GM10248 (cell line): Measurements from ENCODE around the gene LYZ.

Experiments used
- CTCF ChIA-PET: fragments of 300-600 bp; sonication (Branson Sonifier 250); formaldehyde crosslinking; extraction: SDS; loops from one replicate; lab custom pipeline; 2021; ENCODE audit warnings: antibody characterized with exemption; lab: Yijun Ruan, JAX
- POLR2A ChIA-PET: fragments of 350-650 bp; sonication (Branson Sonifier 250); formaldehyde crosslinking; extraction: SDS; loops from one replicate; lab custom pipeline; 2020; ENCODE audit warnings: antibody characterized with exemption; lab: Yijun Ruan, JAX
- DNase-seq: peaks from one replicate; pipeline ENCODE4 v3.0.0; 2012; ENCODE audit errors: extremely low spot score
- TF ChIP-seq, protein P1 (sequence below): IDR thresholded peaks from 2 replicates; pipeline ENCODE4 v1.5.1; 2012; ENCODE audit warnings: mild to moderate bottlenecking, low read depth; ENCODE audit errors: extremely low read depth, missing control alignments, control extremely low read depth

Gene LYZ

DNA sequence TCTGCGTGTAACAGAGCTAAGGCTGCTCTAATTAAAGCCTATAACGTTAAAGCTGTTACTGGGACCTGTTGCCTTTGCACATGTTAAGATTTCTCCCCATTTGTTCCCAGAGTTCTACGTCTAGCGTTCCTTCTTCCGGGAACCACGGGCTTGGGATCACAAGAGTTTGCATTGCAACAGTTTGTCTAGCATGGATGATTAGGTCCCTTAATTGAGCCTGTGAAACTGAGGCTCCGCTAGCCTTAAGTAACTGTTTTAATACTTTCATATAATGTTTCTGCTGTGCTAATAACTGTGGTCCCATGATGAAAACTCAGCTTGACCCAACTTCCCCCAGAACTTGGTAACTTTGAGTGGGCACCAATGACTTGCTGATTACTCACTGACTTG is 16.7 kb upstream of the LYZ start:
- POLR2A ChIA-PET: no interaction called here
- CTCF ChIA-PET: interaction anchor here (1.1 to 2.2 kb wide), 6 partner anchors 10 to 332 kb away, joined by 3 to 7 read pairs (median 6); no protein-coding TSS in a partner anchor
- TF ChIP-seq, protein P1, sequence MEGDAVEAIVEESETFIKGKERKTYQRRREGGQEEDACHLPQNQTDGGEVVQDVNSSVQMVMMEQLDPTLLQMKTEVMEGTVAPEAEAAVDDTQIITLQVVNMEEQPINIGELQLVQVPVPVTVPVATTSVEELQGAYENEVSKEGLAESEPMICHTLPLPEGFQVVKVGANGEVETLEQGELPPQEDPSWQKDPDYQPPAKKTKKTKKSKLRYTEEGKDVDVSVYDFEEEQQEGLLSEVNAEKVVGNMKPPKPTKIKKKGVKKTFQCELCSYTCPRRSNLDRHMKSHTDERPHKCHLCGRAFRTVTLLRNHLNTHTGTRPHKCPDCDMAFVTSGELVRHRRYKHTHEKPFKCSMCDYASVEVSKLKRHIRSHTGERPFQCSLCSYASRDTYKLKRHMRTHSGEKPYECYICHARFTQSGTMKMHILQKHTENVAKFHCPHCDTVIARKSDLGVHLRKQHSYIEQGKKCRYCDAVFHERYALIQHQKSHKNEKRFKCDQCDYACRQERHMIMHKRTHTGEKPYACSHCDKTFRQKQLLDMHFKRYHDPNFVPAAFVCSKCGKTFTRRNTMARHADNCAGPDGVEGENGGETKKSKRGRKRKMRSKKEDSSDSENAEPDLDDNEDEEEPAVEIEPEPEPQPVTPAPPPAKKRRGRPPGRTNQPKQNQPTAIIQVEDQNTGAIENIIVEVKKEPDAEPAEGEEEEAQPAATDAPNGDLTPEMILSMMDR: no peak
- no peak for DNase-seq

DNA sequence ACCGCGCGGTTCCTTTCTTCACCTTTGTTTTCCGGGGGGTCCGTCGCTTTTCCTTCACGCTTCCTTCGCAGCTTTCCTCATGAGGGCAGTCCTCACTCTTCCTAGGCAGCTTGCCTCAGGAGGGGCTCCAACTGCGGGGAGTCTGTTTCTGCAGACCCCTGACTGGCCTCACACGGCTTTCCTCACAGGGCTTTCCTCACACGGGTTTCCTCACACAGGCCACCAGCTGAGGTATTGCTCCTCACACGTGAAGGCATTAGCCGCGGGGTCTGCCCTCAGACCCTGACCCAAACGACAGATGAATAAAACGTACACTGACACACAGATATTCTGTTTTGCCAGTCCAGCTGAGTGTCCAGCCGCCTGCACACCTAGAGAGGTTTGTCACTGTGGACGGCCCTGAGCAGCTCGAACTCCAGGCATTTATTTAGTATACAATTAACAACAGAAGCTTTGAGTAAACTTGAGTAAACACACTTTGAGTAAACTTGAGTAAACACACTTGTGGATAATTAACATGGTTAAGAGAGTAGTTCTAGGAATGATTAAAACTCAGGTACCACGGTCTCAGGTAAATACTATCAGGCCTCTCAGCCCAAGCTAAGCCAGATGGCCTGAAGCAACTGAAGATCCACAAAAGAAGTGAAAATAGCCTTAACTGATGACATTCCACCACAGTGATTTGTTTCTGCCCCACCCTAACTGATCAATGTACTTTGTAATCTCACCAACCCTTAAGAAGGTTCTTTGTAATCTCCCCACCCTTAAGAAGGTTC is 16.1 kb upstream of the LYZ start:
- TF ChIP-seq, protein P1: no peak
- ChIA-PET CTCF (interaction anchor here (1.1 to 2.2 kb wide), 5 partner anchors 9 to 331 kb away, joined by 3 to 6 read pairs (median 3); partner anchors contain the start of gene LYZ), POLR2A (no interaction called here)
- no peak for DNase-seq

DNA sequence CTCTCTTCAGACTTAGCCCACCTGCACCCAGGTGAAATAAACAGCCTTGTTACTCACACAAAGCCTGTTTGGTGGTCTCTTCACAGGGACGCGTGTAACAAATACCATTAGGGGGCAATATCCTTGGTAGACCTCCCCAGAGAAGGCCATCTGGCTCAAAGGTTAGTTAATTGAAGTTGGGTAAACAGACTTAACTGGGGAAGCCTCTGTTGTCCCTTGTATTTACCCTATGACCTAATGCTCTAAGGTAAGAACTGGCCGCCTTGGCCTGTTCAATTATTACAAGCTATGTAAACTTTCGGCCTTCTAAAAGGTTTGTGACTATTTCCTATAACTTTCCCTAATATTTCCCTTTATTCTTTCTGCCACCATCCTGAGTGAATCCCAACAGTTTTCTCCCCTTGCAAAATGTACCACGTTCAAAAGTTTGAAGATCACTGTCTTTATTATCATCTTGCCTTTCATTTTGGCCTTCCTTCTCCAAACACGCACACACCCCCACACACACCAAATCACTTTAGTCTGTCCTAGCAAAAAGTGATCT is 15.3 kb upstream of the LYZ start:
- TF ChIP-seq, protein P1: no peak
- POLR2A ChIA-PET: no interaction called here
- CTCF ChIA-PET: interaction anchor here (1.3 to 1.4 kb wide), 3 partner anchors 15 to 330 kb away, joined by 3 to 7 read pairs (median 3); partner anchors contain the start of gene LYZ
- DNase-seq: no peak

DNA sequence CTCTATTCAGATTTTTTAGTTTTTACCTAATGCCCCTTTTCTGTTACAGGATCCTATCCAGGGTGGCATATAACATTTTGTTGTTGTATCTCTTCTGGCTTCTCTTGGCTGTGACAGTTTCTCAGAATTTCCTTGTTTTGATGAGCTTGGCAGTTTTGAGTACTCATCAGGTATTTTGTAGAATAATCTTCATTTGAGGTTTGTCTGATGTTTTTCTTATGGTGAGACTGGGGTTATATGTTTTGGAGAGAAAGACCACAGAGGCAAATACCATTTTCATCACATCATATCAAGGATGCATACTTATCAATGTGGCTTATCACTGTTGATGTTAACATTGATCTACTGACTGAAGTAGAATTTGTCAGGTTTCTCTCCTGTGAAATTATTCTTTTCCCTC is 14.0 kb upstream of the LYZ start:
- TF ChIP-seq, protein P1: no peak
- CTCF ChIA-PET: interaction anchor here (0.7 to 1.4 kb wide), 4 partner anchors 9 to 177 kb away, joined by 3 to 7 read pairs (median 4); no protein-coding TSS in a partner anchor
- no peak for DNase-seq
- POLR2A ChIA-PET: no interaction called here

DNA sequence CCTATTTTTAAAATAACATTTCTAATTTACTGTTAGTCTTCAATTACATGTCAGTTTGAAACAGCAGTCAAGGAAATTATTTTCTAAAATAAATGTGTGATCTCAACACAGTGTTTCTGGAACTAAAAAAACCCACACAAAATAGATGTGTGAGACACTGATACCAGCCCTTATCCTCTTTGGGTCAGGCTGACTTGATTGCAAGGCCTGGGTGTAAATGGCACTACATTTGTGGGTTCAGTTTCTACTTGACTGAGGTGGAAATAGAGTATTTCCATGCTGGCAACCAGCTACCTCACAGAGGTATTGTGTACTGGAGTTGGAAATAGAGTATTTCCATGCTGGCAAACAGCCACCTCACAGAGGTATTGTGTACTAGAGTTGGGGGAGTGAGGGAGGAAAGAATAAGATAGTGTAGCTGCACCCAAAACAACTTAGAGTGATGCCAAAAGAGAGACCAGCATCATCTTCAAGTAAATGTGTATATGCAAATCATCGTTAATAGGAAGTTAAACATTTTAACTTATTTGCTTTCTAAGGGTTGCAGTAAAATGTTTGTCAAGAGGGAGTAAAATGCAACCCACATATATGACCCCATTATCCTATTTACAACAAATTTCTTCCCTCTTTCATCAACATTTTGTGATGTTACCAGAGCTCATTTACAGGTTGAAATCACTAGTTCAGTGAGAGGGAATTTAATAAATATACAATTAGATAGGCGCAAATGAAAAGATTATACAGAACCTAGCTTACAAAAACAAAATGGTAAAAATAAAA is 10.7 kb upstream of the LYZ start:
- TF ChIP-seq, protein P1: no peak
- CTCF ChIA-PET: interaction anchor here (2.2 kb wide), 1 partner anchor 20 kb away, joined by 10 read pairs; no protein-coding TSS in a partner anchor
- POLR2A ChIA-PET: no interaction called here
- no peak for DNase-seq

DNA sequence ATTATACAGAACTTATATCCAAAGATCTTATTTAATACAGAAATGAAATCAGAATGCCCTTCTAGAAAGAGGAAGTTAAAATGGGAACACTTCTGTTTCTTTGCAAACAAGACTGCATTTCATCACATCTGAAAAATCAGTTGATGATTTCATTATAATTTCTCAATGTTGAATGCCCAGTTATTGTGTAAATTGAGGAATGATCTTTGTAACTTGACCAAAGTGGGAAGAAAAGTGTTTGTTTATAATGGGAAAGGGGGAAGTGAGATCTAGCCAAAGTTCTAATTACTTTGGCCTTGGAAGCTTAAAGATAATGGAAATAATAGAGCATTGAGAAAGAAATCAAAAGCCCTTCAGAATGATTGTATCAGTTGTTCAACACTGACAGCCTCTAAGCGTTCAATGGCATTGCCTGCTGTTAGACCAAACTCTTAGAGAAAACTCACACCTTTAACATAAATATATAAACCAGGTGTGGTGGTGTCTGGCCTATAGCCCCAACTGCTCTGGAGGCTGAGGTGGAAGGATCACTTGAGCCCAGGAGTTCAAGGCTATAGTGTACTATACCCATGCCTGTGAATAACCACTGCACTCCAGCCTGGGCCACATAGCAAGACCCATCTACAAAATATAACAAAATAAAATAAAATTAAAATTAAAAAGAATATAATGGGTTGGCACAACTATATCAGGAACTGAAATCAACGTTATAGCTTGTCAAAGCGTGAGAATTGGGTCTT is 9.9 kb upstream of the LYZ start:
- ChIA-PET CTCF (interaction anchor here (0.9 to 2.2 kb wide), 5 partner anchors 11 to 302 kb away, joined by 3 to 10 read pairs (median 3); no protein-coding TSS in a partner anchor), POLR2A (no interaction called here)
- TF ChIP-seq, protein P1: no peak
- DNase-seq: no peak
